22Rv1 (cell line): ENCODE results near the gene CUX1.

ENCODE experiments used
- CTCF ChIP-seq: fragments of 450-650 bp; IDR thresholded peaks from 2 replicates; pipeline ENCODE4 v1.5.1; 2017; ENCODE audit warnings: mild to moderate bottlenecking
- ZFX ChIP-seq: fragments of 450-650 bp; IDR thresholded peaks from 2 replicates; pipeline ENCODE4 v1.6.1; 2017; ENCODE audit warnings: antibody characterized with exemption, borderline replicate concordance

GRCh38 chr7:102094316-102094650, 276.9 kb downstream of the CUX1 start:
- TF ChIP-seq CTCF, result no peak
- TF ChIP-seq ZFX, result no peak
